Suppressor macrophage treated with lipopolysaccharide for 1 hour (primary cell): Measurements from ENCODE around the gene CHST5.
"Not testable (repeated sequence)": the region's sequence is repeated elsewhere in the genome, so short reads cannot be mapped to it uniquely, and the experiment has no call there.

ENCODE experiments used
- DNase-seq, 3 donors: peaks; one replicate each; pipeline ENCODE4 v3.0.0-alpha.2; 2020 to 2022

Gene CHST5

DNA sequence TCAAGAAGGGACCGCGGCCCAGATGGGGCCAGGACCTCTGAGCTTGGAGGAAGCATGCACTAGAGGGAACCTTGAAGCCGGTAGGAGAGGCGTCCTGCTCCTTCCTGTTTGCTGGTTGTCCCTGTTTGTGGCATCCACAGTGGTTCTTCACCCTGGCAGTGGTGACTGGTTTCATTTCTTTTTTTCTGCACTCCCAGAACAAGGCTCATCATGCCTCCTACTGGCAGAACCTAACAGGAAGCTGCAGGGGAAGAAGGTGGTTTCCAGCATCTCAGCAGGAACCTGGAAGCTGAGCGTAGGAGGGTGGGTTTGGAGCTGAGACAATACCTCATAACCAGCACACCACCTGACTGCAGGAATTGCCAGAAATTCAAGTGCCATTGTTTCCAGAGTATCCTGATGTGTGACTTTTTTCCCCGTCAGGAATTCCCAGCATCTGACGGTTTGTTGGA, 14.3 kb upstream of the CHST5 start:
- peak; percentile 92 to 95 (median 94) for DNase-seq

DNA sequence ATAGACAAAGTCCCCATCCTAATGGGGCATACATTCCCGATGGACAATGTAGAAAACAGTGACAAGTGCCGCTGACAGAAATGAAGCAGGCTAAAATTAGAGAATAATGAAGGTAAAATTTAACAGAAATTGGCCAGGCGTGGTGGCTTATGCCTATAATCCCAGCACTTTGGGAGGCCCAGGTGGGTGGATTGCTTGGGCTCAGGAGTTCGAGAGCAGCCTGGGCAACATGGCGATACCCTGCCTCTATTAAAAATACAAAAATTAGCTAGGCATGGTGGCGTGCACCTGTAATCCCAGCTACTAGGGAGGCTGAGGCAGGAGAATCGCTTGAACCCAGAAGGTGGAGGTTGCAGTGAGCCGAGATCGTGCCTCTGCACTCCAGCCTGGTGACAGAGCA, 12.5 kb upstream of the CHST5 start:
- DNase-seq = not testable (repeated sequence)

DNA sequence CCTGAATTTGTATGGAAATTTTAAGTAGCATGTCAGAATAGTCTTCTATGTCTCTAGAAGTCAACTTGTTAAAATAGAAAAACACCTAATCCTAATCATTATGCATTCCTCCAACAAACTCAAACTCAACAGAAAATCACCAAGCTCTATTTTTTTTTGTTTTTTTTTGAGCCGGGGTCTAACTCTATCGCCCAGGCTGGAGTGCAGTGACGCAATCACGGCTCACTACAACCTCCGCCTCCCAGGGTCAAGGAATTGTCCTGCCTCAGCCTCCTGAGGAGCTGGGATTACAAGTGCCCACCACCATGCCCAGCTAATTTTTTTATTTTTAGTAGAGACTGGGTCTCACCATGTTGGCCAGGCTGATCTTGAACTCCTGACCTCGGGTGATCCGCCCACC, 10.4 kb upstream of the CHST5 start:
- no peak for DNase-seq

DNA sequence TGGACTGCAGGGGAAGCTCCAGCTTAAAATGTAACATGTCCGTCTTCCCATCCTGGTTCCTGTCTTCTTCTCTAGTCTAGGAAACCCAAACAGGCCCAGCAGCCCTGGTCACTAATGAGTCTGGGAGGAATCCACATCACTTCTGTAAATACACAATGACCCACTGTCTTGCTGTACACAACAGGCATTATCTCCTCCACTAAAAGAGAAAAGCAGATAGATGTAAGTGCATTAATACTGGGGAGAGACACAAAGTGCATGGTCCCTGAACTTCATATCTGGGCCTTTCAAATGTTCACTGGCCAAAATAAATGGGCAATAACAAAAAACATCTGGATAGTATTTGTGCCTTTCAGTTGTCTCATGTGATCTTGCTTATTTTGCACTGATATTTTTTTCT, 10.0 kb upstream of the CHST5 start:
- DNase-seq = not testable (repeated sequence)

DNA sequence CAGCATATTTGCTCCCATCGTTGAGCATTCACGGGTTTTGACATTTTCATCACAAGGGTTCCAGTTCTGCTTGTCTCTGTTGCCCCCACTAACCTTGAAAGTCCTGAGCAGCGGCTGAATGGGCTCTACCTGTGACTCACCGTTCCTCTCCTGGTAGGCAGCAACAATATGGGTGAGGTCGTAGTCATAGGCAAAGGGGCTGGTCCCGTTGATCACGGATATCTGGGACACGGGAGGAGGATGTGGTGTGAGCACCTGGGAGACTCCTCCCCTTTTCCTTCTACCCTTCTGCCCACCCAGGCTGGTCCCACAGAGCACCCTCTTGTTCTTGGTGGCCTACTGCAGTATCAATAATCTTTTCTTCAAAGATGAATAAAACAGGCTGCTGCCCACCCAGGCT, 6.6 kb upstream of the CHST5 start:
- DNase-seq = not testable (repeated sequence)

DNA sequence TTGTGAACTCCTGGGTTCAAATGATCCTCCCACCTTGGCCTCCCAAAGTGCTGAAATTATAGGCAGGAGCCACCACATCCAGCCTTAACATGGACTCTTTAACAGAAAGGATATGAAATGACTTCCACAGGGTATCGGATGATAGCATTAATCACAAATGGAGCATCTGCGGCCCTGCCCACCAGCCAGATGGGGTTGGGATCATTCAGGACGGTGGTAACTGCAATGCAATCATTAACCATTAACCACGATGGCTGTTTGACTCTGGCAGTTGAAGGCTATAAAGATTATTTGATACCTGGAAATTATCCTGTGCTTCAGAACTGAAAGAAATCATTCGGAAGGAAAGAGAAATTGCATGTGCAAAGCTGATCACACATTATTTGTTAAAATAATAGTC, 5.3 kb upstream of the CHST5 start:
- no peak for DNase-seq

DNA sequence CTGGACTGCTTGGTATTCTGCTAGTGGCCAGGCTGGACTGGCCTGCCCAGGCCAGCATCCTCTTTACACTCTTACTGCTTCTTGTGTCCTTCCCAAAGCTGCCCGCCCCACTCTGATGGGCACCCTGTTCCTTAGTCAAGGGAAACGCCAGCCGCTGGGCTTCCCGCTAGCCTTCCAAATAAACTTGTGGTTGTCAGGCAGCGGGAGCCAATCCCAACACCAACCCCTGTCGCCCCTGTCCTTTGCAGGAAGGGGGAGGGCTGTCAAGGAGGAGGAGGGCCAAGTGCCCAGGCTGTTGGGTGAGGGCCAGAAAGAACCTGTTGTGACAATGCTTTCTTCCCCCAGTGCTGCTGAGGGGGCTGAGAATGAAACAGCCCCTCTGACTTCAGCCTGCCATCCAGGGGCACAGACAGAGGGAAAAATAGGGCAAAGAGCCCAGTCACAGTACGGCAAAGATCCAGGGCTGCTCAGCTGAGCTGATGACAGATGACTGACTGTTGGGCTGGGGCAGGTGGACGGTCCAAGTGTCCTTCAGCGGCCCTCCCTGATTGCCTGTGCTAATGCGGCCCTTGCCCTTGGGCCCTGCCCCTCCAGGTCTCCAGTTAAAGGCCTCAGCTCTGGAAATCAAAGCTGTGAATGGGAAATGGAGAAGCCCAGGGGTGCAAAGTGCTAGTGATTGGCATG, 3.1 kb upstream of the CHST5 start:
- DNase-seq = not testable (repeated sequence)

DNA sequence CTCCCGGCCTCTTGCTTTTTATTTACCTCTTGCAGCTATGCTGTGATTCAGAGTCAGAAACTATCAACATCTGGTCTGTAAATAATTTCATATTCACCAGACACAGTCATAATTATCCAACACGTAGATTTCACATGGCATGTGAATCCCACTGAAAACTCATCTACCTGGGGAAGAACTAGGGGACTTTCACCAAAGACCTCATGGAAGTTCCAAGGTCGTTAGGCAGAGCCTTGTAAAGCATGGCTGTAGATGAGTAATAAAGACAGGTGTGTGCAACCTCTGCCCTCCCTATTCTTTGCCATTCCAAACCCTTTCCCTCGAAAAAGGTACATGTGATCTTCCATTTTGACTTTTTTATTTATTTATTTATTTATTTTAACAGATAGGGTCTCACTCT, 1.9 kb upstream of the CHST5 start:
- DNase-seq = no peak

DNA sequence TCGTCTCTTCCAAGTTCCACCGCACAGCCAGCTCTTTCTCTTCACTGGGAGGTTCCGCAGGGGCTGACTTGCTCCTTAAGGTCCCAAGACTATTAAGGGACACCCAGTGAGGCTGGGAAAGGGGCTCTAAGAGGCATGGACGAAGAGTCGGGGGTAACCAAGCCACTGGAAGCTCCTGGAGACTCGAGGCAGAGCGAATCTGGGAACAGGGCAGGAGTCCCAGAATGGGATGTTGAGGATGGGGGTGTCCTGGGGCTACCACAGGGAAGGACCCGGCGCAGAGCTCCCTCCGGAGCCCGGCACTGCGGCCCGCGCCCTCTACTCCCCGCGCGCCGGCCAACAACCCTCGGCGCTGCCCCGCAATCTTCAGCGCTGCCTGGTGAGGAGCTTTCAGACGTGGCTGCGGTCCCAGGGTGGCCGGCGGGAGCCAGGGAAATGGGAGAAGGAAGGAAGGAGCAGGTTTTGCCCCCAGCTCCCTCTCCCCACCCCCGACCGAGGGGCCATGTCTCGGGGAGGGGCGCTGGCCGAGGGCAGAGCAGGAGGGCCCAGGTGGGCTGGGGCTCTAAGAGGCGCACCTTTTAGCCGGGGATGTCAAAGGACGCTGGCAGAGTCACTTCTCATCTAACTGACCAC, 581 bp downstream of the CHST5 start:
- DNase-seq = no peak

DNA sequence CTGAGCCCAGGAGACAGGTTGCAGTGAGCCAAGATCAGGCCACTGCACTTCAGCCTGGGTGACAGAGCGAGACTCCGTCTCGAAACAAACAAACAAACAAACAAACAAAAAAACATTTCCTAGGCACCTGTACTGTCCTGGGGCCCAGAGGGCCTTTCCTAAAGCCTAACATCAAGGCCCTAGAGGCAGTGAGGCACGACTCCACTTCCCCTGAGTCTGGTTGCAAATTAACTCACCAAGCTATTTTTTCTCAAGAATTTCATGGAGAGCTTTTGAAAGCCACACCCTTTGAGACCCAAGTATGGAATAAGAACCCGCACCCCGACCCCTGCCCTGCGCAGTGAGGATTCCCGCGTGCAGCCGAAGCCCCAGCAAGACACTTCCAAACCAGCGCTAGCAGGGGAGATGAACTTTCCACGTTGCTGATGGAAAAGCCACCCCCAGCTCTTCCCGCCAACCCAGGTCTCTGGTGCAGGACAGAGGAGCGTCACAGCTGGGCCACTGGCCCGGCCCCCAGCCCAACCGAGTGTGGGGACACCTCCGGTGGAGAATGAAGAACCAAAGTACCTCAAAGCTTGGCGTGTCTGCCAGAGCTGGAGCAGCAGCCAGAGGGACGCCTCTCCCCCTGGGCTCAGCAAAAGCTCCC, 1.2 kb downstream of the CHST5 start:
- DNase-seq = no peak

DNA sequence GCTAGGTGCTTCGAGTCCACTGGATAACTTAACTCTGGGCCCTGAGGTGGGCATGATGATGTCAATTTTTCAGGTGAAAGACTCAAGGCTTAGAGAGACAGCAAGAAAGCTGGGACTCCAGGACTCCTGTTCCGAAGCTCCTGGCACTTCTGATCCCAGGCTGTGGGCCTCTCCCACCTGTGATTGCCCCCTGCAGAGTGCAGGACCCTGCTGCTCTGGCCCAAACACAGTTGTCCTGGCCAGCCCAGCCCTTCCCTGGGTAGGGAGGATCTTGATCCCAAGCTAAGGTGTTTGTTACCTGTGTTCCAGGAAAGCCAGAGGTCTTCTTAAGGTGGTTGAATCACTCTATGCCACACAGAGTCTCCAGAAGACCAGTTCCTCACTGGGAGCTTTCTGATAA, 3.1 kb downstream of the CHST5 start:
- DNase-seq = no peak

DNA sequence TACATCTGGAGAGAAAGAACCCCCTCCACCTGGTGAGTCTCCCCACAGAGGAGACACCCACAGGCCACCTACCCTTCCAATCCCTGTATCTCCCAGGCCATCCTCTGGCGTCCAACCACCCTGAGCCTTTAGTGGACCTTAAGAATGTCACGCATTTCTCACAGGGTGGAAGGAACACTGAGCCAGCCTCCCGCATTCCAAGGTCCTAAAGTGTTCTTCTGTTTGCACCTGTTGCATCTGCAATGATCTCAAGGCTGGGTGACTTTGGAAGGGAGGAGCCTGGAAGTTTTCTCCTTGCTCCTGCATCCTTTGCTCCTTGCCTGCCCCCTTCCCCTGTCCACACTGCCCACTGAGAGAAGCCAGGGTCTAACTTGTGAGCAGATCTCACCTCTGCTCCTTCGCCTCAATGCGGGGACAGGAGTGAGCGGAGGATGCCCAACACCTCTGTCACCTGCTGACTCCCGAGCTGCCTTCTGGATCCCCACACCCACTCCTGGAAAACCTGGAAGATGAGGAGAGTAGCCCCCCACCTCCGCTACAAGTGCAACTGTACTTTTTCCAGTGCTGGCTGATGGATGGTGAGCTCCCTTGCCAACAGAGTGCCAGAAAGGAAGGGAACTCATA, 3.7 kb downstream of the CHST5 start:
- DNase-seq = no peak

DNA sequence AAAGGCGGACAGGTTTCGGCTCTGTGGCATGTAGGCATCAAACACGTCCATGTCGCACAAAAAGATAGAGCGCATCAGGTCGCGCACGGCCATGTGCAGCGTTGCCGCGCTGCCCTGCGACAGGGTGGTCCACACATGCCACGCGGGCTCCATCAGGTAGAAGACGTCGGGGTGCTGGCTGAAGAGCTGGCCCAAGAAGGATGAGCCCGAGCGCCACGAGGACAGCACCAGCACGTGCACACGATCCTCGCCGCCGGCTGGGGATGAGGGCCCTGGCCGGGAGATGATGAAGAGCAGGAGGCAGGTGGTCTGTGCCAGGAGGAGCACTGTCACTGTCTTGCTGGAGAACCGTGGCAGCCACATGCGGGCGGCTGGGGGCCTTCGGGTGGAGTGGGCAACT, 5.9 kb downstream of the CHST5 start:
- DNase-seq = no peak

DNA sequence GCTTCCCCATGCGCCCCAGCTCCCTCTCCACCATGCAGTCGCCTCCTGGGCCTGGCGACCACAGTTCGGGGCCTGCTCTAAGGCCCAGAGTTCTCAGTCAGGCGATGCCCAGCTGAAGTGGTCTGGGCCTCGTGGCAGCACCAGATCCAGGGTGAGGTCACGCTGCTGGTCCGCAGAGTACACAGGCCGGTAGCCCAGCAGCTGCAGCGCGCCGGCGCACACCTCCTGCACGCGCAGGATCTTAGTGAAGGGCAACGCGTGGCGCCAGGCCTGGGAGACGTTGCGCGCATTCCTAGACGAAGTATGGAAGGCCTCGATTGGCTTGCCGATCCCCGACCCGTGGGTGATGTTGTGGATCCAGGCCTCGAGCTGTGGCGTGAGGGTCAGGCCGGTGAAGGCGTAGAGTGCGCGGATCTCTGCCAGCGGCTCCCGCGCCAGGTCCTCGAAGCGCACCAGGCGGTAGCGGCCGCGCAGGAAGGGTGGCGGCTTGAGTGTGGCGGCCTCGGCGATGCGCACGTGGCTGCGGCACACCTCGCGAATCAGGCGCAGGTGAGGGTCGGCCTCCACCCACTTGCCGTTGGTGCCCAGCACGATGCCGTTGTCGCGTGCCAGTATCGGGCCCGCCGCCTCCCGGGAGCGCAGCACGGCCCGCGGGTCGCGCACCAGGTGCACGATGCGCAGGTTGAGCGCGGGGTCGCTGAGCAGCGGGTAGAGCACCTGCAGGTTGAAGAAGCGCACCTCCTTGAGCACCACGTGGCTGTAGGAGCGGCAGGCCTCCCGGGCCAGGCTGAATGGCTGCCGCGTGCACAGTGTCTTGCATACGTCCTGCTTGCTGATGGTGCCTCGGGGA, 6.6 kb downstream of the CHST5 start:
- no peak for DNase-seq

DNA sequence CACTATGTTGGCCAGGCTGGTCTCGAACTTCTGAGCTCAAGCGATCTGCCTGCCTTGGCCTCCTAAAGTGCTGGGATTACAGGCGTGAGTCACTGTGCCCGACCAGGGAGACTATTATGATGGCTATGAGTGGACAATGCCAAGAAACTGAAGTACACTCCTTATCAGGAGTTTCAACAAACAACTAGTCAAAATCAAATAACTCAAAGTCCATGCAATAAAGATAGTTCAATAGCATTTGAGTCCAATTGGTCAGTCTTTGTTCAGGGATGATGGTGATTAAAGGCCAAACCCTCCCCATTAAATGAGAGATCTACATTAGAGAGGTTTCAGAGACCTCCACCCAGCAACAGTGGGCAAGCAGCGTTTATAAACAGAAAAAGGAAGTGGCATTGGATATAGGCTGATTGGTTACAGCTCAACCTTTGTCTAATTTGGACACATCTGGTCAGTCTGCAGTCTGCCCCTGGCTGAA, 8.0 kb downstream of the CHST5 start:
- no peak for DNase-seq

DNA sequence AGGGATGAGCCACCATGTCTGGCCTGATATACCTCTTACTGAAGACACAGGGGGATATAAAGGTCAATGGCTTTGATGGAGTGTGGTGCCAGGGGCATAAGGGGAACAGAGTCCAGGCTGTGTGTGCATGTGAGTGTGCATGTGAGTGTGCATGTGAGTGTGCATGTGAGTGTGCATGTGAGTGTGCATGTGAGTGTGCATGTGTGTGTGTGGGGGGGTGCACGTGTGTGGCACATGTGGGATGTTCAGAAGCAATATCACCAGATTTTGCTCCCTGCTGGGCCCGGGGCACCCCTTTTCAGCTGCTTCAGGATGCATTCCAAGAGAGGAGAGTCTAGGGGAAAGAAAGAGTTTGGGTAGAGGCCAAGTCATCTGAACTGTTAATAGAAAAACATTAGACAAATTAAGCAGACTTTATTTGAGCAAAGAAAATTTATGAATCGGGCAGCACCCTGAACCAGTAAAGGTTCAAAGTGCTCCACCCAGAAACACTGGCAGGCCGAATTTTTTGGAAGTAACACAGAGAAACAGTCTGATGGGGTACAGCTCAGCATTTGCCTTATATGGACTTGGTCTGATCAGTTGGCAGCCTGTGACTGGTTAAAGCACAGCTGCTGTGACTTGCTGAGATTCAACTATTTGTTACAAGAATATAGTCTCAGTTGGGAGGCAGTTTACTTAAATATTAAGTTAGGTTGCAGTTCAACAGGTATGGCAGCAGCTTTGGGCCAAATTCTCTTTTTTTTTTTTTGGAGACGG, 9.7 kb downstream of the CHST5 start:
- DNase-seq = no peak

DNA sequence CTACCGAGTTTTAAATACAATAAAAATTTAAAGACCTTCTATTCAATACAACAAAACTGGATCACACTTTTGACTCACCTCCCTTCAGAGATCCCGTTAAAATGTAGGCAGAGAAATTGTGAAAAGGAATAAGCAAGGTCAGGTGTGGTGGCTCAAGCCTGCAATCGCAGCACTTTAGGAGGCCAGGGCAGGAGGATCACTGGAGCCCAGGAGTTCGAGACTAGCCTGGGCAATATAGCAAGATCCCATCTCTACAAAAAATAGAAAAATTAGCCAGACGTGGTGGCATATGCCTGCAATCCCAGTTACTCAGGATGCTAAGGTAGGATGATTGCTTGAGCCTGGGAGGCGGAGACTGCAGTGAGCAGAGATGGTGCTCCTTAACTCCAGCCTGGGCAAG, 16.7 kb downstream of the CHST5 start:
- no peak for DNase-seq

DNA sequence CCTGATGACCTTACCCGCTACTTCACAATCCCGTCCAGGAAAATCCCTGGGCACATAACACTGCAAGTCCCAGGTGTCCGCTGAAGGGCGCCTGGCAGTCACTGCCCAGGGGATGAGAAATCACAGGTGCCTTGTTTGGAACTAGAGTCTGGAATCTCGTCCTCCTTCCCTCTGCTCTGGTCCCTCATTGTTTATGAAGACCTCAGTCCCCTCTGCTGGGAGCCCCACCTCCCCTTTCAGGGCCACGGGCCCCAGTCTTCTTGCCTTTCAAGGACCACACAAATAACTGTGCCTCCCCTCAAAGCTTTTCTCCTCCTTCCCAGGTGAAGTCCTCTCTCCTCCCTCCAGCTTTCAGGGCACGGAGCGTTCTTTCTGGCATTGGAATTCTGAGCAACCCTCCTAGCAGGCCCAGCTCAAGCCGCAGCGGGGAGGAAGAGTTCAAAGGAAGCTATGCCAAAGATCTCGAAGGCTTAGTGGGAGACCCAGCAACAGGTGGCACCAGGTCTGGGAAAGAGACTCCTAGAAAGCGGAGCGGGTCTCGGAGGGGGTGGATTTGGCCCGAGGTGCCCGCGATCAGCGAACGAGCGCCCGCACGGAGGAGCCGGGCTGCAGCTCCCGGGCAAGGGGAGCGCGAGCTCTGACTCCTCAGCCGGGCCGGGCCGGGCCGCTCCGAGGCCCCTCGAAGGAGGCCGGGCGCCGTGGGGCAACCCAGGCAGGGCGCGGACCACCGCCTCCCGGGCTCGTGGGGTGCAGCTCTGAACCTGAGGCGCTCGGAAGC, 19.5 kb downstream of the CHST5 start:
- DNase-seq = peak in 2 of 3 donors; percentile 30 to 54

DNA sequence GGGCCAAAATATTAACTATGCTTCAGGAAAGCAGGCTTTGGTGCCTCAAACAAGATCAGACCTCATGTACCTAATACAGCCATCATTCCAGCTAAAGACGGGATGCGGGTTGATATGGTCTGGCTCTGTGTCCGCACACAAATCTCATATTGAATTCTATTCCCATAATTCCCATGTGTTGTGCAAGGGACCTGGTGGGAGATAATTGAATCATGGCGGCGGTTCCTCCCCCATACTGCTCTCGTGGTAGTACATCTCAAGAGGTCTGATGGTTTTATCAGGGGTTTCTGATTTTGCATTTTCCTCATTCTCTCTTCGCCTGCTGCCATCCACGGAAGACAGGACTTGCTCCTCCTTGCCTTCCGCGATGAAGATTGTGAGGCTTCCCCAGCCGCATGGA, 21.6 kb downstream of the CHST5 start:
- no peak for DNase-seq

DNA sequence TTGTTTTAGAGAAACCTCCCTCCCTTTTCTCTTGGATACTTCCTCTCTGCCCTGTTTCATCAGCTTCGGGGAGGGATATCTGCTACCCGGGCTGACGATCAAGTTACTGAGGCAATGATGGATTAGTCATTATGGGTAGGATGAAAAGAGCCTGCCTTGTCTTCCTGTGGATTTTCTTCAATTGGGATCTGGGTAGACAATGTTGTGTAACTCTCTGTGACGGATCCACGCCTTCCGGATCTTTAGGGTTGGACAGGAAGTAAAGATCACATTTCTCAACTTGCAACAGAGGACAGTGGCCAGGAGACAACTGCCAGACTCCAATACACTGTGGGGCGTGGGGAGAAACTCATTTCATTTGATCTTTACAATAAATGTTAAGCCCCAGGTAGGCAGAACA, 29.3 kb downstream of the CHST5 start:
- peak; percentile 92 to 98 (median 98) for DNase-seq

DNA sequence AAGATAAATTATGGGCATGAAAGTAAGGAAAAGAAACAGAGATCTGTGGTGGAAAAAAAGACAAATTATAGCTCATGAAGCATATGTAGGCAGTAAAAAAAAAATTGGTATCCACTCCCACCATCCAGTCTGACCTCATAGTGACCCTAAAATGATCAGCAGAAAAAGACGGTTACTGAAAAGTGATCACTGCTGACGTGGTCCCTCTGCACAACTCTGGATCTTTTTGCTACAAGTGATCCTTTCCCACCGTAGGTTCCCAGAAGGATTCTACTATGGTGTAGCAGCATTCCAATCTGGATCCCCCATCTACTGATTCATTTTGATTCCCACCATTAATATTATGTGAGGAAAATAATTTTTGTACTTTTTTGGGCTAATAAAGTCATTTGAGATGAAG, 29.8 kb downstream of the CHST5 start:
- no peak for DNase-seq
